ENCODE data around the gene ITGA8.

DNA sequence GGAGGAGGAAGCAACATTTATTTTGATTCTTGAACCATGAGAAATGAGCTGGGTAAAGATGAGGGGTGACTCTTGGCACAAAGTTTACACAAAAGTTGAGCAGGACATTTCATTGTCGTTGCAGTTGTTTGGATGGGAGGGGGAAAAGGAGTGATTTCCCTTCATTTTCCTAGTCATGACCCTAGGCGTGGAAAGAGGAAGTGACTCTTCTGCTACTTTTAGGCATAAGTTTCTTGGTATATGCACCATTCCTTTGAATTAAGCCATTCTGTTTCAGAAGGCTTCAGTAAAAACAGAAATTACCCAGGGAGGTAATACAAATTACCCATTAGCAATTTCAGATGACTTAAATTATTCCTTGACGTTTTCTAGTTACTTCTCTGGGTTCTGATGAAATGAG is 234.7 kb downstream of the ITGA8 start:
- TF ChIP-seq POLR2A (IDR thresholded peaks at IDR 0.05) = no peak
- TF ChIP-seq, protein P1, sequence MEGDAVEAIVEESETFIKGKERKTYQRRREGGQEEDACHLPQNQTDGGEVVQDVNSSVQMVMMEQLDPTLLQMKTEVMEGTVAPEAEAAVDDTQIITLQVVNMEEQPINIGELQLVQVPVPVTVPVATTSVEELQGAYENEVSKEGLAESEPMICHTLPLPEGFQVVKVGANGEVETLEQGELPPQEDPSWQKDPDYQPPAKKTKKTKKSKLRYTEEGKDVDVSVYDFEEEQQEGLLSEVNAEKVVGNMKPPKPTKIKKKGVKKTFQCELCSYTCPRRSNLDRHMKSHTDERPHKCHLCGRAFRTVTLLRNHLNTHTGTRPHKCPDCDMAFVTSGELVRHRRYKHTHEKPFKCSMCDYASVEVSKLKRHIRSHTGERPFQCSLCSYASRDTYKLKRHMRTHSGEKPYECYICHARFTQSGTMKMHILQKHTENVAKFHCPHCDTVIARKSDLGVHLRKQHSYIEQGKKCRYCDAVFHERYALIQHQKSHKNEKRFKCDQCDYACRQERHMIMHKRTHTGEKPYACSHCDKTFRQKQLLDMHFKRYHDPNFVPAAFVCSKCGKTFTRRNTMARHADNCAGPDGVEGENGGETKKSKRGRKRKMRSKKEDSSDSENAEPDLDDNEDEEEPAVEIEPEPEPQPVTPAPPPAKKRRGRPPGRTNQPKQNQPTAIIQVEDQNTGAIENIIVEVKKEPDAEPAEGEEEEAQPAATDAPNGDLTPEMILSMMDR (IDR thresholded peaks at IDR 0.05) = no peak
